Stimulated activated naive CD4-positive, alpha-beta T cell (primary cell): ENCODE measurements around the gene E2F1.

ENCODE experiments used
- DNase-seq, 6 experiments: peaks; one replicate each; lab custom pipeline; 2025; lab: John Stamatoyannopoulos, UW

Gene E2F1

DNA sequence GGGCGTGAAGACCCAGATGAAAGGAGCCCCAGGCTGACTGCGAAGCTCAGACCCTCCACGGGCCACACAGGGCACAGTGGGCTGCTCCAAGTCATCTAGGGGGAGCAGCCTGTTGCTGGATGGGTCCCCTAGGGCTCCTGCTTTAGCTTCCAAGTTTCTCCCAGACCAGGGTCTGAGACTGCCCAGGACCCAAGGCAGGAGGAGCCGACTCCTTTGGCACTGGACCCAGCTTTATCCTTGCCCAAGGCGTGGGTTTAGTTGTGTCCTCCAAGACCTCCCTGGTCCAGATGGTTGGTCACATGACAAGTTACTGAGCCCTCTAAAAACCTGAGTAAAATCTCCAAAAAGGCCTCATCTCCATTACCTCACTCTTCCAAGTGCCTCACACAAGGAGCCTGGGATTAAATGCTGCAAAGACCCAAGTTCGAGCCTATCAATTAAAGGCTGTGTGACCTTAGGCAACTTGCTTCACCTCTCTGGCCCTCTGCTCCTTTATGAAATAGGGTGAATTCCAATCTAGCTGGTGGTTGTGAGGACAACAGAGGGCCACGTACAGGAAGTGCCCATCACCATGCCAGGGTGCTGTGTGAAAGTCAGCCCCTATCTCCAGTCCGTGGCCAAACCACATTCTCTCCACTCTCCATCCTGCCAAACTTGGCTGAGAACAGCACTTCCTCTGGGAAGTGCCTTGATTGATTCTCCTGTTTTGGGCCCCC is 14.5 kb downstream of the E2F1 start:
- DNase-seq = no peak

GRCh38 chr20:33670715-33671499 is 15.3 kb downstream of the E2F1 start:
- no peak for DNase-seq

- no peak for DNase-seq
These were observed 16.1 kb downstream of the E2F1 start for GRCh38 chr20:33669873-33670640.

- DNase-seq = no peak
These were observed 17.0 kb downstream of the E2F1 start for GRCh38 chr20:33669224-33669623.

DNA sequence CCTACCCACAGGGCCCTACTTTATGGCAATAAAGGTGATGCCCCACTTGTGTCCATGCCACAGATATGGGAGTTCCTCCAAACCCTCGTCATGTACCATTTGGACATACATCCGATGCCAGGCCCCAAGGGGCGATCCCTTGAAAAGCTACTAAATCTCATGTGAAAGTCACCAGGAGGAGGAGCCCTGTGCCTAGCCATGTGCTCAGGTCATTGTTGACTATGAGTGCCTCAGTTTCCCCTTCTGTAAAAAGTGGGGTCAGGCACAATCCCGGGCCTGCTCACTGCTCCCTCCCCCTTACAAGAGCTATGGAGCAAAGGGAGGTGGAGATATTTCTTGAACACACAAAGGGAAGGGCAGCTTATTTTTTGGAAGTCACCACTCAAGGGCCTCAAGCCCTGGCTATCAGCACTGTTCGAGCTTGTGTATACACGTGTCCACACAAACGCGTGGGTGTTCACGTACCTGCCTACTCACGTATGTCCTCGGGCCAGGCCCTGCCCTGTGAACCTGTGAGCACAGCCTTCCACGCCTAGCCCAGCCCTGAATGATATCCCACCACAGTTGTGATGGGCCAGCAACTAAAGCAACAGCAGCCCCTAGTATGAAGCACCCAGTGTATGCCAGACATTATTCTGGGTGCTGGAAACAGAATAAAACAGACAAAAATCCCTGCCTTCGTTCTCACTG is 17.6 kb downstream of the E2F1 start:
- DNase-seq = no peak

DNA sequence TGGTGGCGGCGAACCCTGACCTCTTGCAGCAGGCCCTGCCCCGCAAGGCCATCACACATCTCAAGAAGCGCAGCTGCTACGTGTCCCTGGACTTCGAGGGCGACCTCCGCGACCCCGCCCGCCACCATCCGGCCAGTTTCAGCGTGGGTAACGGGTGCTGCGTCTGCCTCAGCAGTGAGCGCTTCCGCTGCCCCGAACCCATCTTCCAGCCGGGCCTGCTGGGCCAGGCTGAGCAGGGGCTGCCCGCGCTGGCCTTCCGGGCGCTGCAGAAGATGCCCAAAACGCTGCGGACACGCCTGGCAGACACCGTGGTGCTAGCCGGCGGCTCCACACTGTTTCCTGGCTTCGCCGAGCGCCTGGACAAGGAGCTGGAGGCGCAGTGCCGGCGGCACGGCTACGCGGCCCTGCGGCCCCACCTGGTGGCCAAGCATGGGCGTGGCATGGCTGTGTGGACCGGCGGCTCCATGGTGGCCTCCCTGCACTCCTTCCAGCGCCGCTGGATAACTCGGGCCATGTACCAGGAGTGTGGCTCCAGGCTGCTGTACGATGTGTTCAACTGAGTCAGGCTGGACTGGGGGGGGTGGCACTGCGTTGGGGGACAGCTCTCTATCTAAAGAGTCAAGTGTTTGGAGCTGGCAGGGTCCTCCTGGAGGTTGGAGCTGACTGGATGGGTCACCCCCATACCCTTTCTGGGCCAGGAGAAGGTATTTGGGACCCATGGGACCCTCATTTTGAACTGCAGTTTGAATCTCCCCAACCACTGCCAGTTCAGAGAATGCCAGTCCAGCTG is 18.3 kb downstream of the E2F1 start:
- DNase-seq = peak; percentile 54 to 74 (median 66)

- DNase-seq = peak in 5 of 6 experiments; percentile 11 to 59 (median 40)
These were observed 18.9 kb downstream of the E2F1 start for GRCh38 chr20:33667245-33667675.

- peak; percentile 30 to 77 (median 62) for DNase-seq
These were observed 19.6 kb downstream of the E2F1 start, which contains the start of gene ACTL10 for GRCh38 chr20:33666293-33667244. TSS of gene ACTL10 (plus strand) at chr20:33666943. CDS start at chr20:33667498, 555 bp downstream.

DNA sequence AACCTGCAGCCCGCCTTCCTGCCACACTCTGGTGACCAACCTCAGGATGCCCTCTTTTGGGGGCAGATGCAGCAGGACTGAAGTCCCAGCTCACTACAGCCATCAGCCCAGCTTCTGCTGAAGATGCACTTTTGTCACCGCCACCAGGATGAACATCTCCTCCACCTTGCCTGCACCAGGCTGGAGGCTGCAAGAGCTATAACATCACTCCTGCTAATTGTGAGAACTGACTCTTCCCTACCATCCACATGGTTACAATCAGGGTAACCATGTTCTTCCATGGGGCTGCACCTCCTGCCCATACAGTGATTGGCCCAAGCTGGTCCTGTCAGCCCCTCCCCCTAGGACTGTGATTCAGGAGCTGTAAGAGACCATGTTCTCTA is 21.4 kb downstream of the E2F1 start:
- DNase-seq = peak in 1 of 6 experiments; percentile 25

GRCh38 chr20:33664085-33664761 is 22.0 kb downstream of the E2F1 start:
- peak in 1 of 6 experiments; percentile 28 for DNase-seq

DNA sequence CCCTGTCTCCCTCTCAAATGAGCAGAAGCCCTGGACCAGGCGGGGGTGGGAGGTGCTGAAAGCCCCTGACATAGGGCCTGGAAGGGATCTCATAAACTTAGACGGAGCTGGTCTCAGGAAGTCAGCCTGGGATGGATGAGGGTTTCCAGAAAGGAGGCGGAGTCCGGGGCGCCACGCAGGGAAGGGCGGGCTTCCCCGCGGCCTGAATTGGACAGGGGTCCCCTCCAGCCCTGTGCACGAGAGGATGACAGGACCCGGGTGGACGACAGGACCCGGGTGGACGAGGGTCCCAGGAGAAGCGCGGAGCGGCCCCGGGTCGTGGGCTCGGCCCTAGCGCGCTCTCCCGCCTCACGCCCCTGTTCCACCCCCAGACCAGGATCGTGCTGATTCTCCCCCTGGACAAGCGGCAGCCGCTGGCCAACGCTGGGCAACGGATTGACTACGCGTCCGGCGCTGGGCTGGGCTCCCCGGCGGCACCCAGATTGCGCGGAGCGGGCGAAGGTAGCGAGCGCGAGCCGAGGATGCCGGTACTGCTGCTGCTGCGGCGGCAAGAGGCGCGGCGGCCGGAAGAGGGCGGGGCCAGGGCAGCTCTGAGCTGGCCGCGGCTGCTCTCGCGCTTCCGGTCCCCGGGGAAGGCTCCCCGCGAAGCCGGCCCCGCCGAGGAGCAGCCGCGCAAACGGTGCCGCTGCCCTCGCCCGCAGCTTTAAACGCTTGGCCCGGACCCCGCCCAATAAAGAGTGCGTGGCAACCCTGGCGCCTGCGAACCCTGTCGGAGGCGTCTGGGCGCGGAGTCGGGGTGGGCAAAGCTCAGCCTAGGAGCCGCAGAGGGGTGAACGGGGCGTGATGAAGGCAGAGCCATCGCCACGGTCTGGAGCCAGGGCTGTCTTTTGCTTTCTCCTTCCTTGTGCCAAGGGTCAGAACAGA is 22.8 kb downstream of the E2F1 start:
- peak; percentile 63 to 81 (median 72) for DNase-seq

DNA sequence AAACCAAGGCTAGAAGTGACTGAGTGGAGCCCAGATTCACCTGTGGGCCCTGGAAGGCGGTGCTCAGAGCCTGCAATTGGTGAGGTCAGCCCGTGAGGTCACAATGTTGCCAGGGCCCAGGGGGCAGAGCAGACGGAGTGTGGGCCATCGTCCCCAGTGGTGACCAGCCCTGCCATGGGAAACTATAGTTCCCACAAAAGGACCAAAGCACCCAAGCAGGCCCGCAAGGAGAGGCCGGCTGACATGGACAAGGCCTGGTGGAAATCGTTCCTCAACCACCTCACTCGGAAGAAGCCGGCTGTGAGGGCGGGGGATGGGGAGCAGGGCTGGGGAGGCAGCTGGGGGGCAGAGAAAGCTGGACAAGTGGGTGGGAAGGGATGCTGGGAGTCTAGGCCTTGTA is 24.0 kb downstream of the E2F1 start, which contains the start of gene C20orf144:
TSS of gene C20orf144 (plus strand) at position 156 of the 400 bp plus-strand sequence. CDS start at position 175, 19 bp downstream.
- DNase-seq = no peak

DNA sequence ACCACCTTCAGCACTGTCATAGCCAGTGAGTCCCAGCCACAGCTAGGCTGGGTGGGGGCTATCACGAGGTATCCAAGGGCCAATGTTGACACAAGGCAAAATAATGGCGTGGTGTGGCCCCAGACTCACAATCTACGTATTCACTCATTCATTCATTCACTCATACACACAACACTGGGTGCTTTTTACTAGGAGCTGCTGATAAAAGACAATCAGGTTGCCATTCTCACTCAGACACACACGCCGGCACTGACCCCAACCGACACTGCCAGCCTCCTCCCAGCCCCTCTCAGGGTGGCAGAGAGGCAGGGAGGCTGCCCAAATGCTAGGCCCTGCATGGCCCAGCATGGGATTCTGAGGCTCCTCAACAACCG is 25.5 kb downstream of the E2F1 start:
- DNase-seq = no peak

DNA sequence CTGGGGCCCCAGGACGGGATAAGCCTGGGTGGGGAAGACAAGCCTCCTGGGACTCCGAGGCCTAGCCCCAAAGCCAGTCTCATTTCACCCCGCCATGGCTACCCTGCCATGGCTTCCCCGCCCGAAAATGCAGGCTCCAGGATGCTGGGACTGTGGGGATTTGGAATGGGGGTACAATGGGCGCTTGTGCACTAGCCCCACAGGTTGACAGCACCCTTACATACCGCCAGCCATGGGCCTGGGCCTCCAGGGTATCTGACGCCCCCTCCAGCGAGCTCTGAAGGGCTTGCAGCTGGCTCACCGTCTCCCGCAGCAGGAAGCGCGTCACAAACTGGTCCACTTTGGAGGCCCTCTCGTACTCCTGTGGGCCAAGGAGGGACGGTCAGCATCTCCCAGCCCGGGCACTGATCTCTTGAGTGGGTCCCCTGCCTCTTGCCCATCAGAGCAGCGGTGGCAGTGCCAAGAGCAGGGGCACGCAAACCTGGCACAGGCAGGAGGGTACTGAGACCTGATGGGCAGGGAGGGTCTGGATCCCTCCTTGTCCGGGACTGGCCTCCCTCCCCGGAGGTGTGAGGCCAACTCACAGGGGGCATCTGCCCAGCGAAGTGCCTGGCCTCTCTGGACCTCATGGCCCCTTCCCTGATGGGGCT is 26.0 kb downstream of the E2F1 start:
- no peak for DNase-seq

DNA sequence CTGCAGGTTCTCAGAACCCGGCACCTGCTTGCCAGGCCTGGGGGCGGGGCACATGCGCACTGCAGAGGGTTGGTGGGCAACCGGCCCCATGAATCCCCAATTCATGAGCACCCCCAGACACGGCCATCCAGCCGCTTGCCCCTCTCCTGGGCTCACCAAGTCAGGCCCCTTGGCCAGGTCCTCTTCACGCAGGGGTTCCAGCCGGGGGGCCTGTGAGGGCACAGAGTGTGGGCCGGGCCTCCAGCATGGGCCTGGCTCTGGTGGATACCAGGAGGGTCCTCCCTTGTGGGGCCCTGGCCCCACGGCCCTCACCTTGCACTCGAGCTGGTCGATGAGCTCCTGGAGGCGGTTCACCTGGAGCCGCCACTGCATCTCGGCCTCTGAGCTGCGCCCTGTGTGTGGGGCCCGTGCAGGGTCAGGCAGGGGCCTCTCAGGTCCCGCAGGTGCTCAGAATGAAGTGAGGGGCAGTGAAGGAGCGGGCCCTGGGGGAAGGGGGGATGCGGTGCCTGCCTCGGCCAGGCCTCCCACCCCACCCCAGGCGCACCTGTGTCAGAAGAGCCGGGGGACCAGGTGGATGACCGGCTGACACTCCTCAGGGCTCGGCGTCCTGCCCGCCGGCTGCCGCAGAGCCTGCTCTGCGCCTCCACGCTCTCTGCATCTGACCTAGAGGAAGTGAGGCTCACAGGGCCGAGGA is 26.7 kb downstream of the E2F1 start:
- no peak for DNase-seq

- DNase-seq = no peak
These were observed 27.3 kb downstream of the E2F1 start for GRCh38 chr20:33658929-33659328.

- no peak for DNase-seq
These were observed 27.7 kb downstream of the E2F1 start for GRCh38 chr20:33658510-33658909.
